IMR-90 (cell line): ENCODE data around the gene TENT5C. TPM values are rescaled to one million over a fixed set of nuclear protein-coding genes. Genes with fewer than 3 reads are reported as not detected.

Source experiments
- ATAC-seq: fragments of 200-7000 bp; cut with Tn5 transposase; 2 replicates; pipeline ENCODE4 v1.9.1; 2020; ENCODE audit warnings: low read depth, mild to moderate bottlenecking, moderate library complexity
- BruUV-seq: library from RNA; stranded (reverse); fragments of 400-500 nt; replicated peaks from 2 replicates; lab custom pipeline; 2021; lab: Mats Ljungman, UMichigan
- CTCF ChIA-PET: fragments of 300-600 bp; formaldehyde crosslinking; extraction: SDS; loops from one replicate; lab custom pipeline; 2021; ENCODE audit warnings: antibody characterized with exemption; lab: Yijun Ruan, JAX
- POLR2A ChIA-PET: fragments of 300-600 bp; sonication (Branson Sonifier 250); formaldehyde crosslinking; loops from one replicate; lab custom pipeline; 2022; ENCODE audit warnings: antibody characterized with exemption; ENCODE audit not compliant: unreplicated experiment; lab: Charles Lee
- DNase-seq: peaks from one replicate; pipeline ENCODE4 v3.0.0; 2013
- H2AFZ ChIP-seq: replicated peaks from 2 replicates; pipeline ENCODE3; 2013; ENCODE audit warnings: low read length, mild to moderate bottlenecking; ENCODE audit not compliant: poor library complexity
- H2AK5ac ChIP-seq: 2 replicates; pipeline ENCODE4 v1.6.1; 2013; ENCODE audit warnings: low read depth, low read length, inconsistent platforms
- H2AK9ac ChIP-seq: replicated peaks from 2 replicates; pipeline ENCODE3; 2013; ENCODE audit warnings: mild to moderate bottlenecking, low read depth, low read length, moderate library complexity; ENCODE audit not compliant: poor library complexity
- H2BK120ac ChIP-seq: 2 replicates; pipeline ENCODE4 v1.6.1; 2013; ENCODE audit warnings: low read depth, low read length, inconsistent platforms
- H2BK15ac ChIP-seq: 3 replicates; pipeline ENCODE4 v1.6.1; 2013; ENCODE audit warnings: low read depth, low read length, inconsistent platforms
- H2BK20ac ChIP-seq: 2 replicates; pipeline ENCODE4 v1.6.1; 2013; ENCODE audit warnings: low read depth, mild to moderate bottlenecking, inconsistent platforms, low read length, moderate library complexity
- H2BK5ac ChIP-seq: 2 replicates; pipeline ENCODE4 v1.6.1; 2013; ENCODE audit warnings: mild to moderate bottlenecking, low read depth, low read length, inconsistent platforms; ENCODE audit not compliant: poor library complexity, severe bottlenecking
- H3K14ac ChIP-seq: replicated peaks from 2 replicates; pipeline ENCODE4 v1.6.1; 2013; ENCODE audit warnings: low read depth, low read length, inconsistent platforms
- H3K18ac ChIP-seq: 2 replicates; pipeline ENCODE4 v1.6.1; 2013; ENCODE audit warnings: low read depth, low read length, control low read depth
- H3K23ac ChIP-seq: 2 replicates; pipeline ENCODE4 v1.6.1; 2013; ENCODE audit warnings: low read depth, low read length, inconsistent platforms
- H3K27ac ChIP-seq: 2 replicates; pipeline ENCODE4 v1.5.1; 2013; ENCODE audit warnings: mild to moderate bottlenecking, control low read depth, low read length; ENCODE audit not compliant: insufficient read depth
- H3K27me3 ChIP-seq: 2 replicates; pipeline ENCODE4 v1.6.1; 2013; ENCODE audit warnings: low read length; ENCODE audit not compliant: control insufficient read depth, insufficient read depth
- H3K36me3 ChIP-seq: 2 replicates; pipeline ENCODE4 v1.6.1; 2013; ENCODE audit warnings: low read length, mixed read lengths; ENCODE audit not compliant: control insufficient read depth, insufficient read depth
- H3K4ac ChIP-seq: 2 replicates; pipeline ENCODE4 v1.6.1; 2013; ENCODE audit warnings: low read depth, low read length, inconsistent platforms
- H3K4me1 ChIP-seq: 2 replicates; pipeline ENCODE4 v1.6.1; 2013; ENCODE audit warnings: low read length, mixed read lengths; ENCODE audit not compliant: control insufficient read depth, insufficient read depth
- H3K4me2 ChIP-seq: 2 replicates; pipeline ENCODE4 v1.6.1; 2013; ENCODE audit warnings: low read depth, mild to moderate bottlenecking, control low read depth, low read length, moderate library complexity
- H3K4me3 ChIP-seq: 2 replicates; pipeline ENCODE4 v1.5.1; 2013; ENCODE audit warnings: low read depth, mild to moderate bottlenecking, control low read depth, low read length, moderate library complexity; ENCODE audit not compliant: insufficient read depth
- H3K56ac ChIP-seq: 2 replicates; pipeline ENCODE4 v1.6.1; 2013; ENCODE audit warnings: low read length, inconsistent platforms; ENCODE audit not compliant: insufficient read depth; ENCODE audit errors: extremely low read depth
- H3K79me1 ChIP-seq, 2 experiments: 2 replicates each; pipeline ENCODE4 v1.6.1; 2013; ENCODE audit warnings: low read length in 2 of 2, inconsistent platforms in 1 of 2, low read depth in 1 of 2
- H3K9ac ChIP-seq: 2 replicates; pipeline ENCODE4 v1.6.1; 2013; ENCODE audit warnings: low read depth, low read length, control low read depth
- H3K9me1 ChIP-seq: 2 replicates; pipeline ENCODE4 v1.6.1; 2013; ENCODE audit warnings: low read length, inconsistent platforms; ENCODE audit not compliant: insufficient read depth
- H3K9me3 ChIP-seq: 2 replicates; pipeline ENCODE4 v1.6.1; 2013; ENCODE audit warnings: low read length; ENCODE audit not compliant: control insufficient read depth, insufficient read depth
- H4K20me1 ChIP-seq: 2 replicates; pipeline ENCODE4 v1.6.1; 2013; ENCODE audit warnings: low read length, inconsistent platforms; ENCODE audit not compliant: insufficient read depth
- H4K5ac ChIP-seq: 2 replicates; pipeline ENCODE4 v1.6.1; 2013; ENCODE audit warnings: mild to moderate bottlenecking, low read depth, low read length, control low read depth
- H4K8ac ChIP-seq, 2 experiments: 2 replicates each; pipeline ENCODE4 v1.6.1; 2013; ENCODE audit warnings: low read depth in 2 of 2, low read length in 2 of 2, control low read depth in 1 of 2, inconsistent platforms in 1 of 2
- H4K91ac ChIP-seq: 2 replicates; pipeline ENCODE4 v1.6.1; 2013; ENCODE audit warnings: low read depth, low read length, inconsistent platforms; ENCODE audit not compliant: insufficient read depth
- BHLHE40 ChIP-seq: fragments of 150-350 bp; IDR thresholded peaks from 2 replicates; pipeline ENCODE4 v1.6.1; 2016; ENCODE audit warnings: mild to moderate bottlenecking, low read depth, low read length
- CEBPB ChIP-seq: IDR thresholded peaks from 2 replicates; pipeline ENCODE4 v1.6.1; 2012; ENCODE audit warnings: low read depth, low read length, improper control_type of control experiment
- CHD1 ChIP-seq: IDR thresholded peaks from 2 replicates; pipeline ENCODE4 v1.6.1; 2012; ENCODE audit warnings: low read depth, low read length, improper control_type of control experiment
- ELK1 ChIP-seq: fragments of 150-350 bp; IDR thresholded peaks from 2 replicates; pipeline ENCODE4 v1.6.1; 2016; ENCODE audit warnings: low read depth, mild to moderate bottlenecking, low read length, moderate library complexity, borderline replicate concordance
- FOS ChIP-seq: fragments of 150-350 bp; IDR thresholded peaks from 2 replicates; pipeline ENCODE4 v1.6.1; 2016; ENCODE audit warnings: low read depth, low read length
- MAFK ChIP-seq: IDR thresholded peaks from 2 replicates; pipeline ENCODE4 v1.6.1; 2012; ENCODE audit warnings: low read depth, low read length, improper control_type of control experiment
- MAZ ChIP-seq: IDR thresholded peaks from 2 replicates; pipeline ENCODE4 v1.6.1; 2012; ENCODE audit warnings: low read depth, mild to moderate bottlenecking, low read length, improper control_type of control experiment, moderate library complexity, borderline replicate concordance
- MXI1 ChIP-seq: IDR thresholded peaks from 2 replicates; pipeline ENCODE4 v1.6.1; 2012; ENCODE audit warnings: low read depth, mild to moderate bottlenecking, low read length, moderate library complexity, borderline replicate concordance
- NFE2L2 ChIP-seq: fragments of 150-350 bp; IDR thresholded peaks from 2 replicates; pipeline ENCODE4 v1.6.1; 2016; ENCODE audit warnings: low read depth, mild to moderate bottlenecking, low read length
- POLR2A ChIP-seq: IDR thresholded peaks from 2 replicates; pipeline ENCODE4 v1.6.1; 2012; ENCODE audit warnings: mild to moderate bottlenecking, low read depth, low read length
- RAD21 ChIP-seq: IDR thresholded peaks from 2 replicates; pipeline ENCODE4 v1.6.1; 2012; ENCODE audit warnings: low read length, improper control_type of control experiment
- RCOR1 ChIP-seq: IDR thresholded peaks from 2 replicates; pipeline ENCODE4 v1.6.1; 2012; ENCODE audit warnings: mild to moderate bottlenecking, low read length, improper control_type of control experiment; ENCODE audit not compliant: insufficient replicate concordance
- RFX5 ChIP-seq: IDR thresholded peaks from 2 replicates; pipeline ENCODE4 v1.8.0; 2012; ENCODE audit warnings: low read depth, mild to moderate bottlenecking, low read length, moderate library complexity
- SMC3 ChIP-seq: fragments of 150-350 bp; IDR thresholded peaks from 2 replicates; pipeline ENCODE4 v1.6.1; 2016; ENCODE audit warnings: low read depth, mild to moderate bottlenecking, antibody characterized with exemption, low read length, moderate library complexity
- USF2 ChIP-seq: fragments of 150-350 bp; IDR thresholded peaks from 2 replicates; pipeline ENCODE4 v1.6.1; 2017; ENCODE audit warnings: mild to moderate bottlenecking, antibody characterized with exemption, low read length, low read depth
- WGBS, 2 experiments: methylation state at CpG; one replicate each; pipeline versions ENCODE4 v1.1.5 to v1.1.7; 2013; ENCODE audit warnings: missing lambda C conversion rate in 2 of 2; ENCODE audit not compliant: insufficient read length in 1 of 2; ENCODE audit errors: extremely low coverage in 2 of 2; 5-methylcytosine and 5-hydroxymethylcytosine counted together
- dilution Hi-C: fragments of 300-500 bp; cut with HindIII; formaldehyde crosslinking; loops from one replicate; pipeline ENCODE4 v1.14.3; 2018; ENCODE audit warnings: low sequenced_read_pairs; ENCODE audit not compliant: unreplicated experiment
- in situ Hi-C: fragments of 300-500 bp; cut with MboI; formaldehyde crosslinking; loops from 3 replicates; pipeline ENCODE4 v1.14.3; 2019; ENCODE audit warnings: low sequenced_read_pairs, inconsistent platforms, mixed read lengths
- intact Hi-C: fragments of 100-400 bp; cut with micrococcal nuclease; formaldehyde crosslinking; loops from 2 replicates; pipeline ENCODE4 v1.10.0; 2022
- polyA plus RNA-seq, 3 experiments: library from polyadenylated mRNA; depleted of rRNA; stranded (reverse); fragments of >200 nt; gene quantifications; 2 replicates each; pipeline ENCODE4 v1.2.3, GENCODE V29; 2012; ENCODE audit warnings: low replicate concordance in 1 of 3
- total RNA-seq: library from RNA; depleted of rRNA; stranded (reverse); fragments of >200 nt; gene quantifications from 2 replicates; pipeline ENCODE4 v1.2.3, GENCODE V29; 2012

TENT5C gene
- total and polyA plus RNA-seq, 2 of the 4 experiments (the other 2 are of a cell fraction): 1.5 to 4.1 TPM

- TF ChIP-seq RAD21: no peak
Measured at GRCh38 chr1:117562581-117563491, 43.0 kb upstream of the TENT5C start (continued).

GRCh38 chr1:117563492-117563875 lies 42.4 kb upstream of the TENT5C start:
- no peak overlapping the region for H2AK5ac ChIP-seq
- dilution Hi-C loops: no loop called here
- H3K56ac ChIP-seq: no peak overlapping the region
- H2AK9ac ChIP-seq: no peak overlapping the region
- H3K14ac ChIP-seq: no peak overlapping the region
- H2AFZ ChIP-seq: no peak overlapping the region
- H3K4me3 ChIP-seq: no peak overlapping the region
- H3K4me1 ChIP-seq: no peaks in the 10 kb centered on the region
- no peak overlapping the region for H4K91ac ChIP-seq
- H3K27me3 ChIP-seq: peaks cover 17% of the 10 kb centered on the region
- no peaks in the 10 kb centered on the region for H3K79me1 ChIP-seq
- peaks cover 2% of the 10 kb centered on the region for H3K9me3 ChIP-seq
- H2BK15ac ChIP-seq: no peak overlapping the region
- H3K9me1 ChIP-seq: no peaks in the 10 kb centered on the region
- no peak overlapping the region for H2BK20ac ChIP-seq
- 84% methylated on average over 2 of the region's 4 CpGs; no CpG with 5 or more reads in 1 of the 2 experiments for WGBS, 2 experiments
- in situ Hi-C loops: no loop called here
- DNase-seq (no peak), ATAC-seq (no peak)
- no peak overlapping the region for H3K4ac ChIP-seq
- no peak overlapping the region for H3K9ac ChIP-seq
- POLR2A ChIA-PET: no interaction called here
- H3K36me3 ChIP-seq: no peaks in the 10 kb centered on the region
- no peak overlapping the region for H3K18ac ChIP-seq
- H3K27ac ChIP-seq: no peak overlapping the region
- no peak overlapping the region for H3K4me2 ChIP-seq
- BruUV-seq: no TSS peak
- H4K5ac ChIP-seq: no peak overlapping the region
- H2BK5ac ChIP-seq: no peak overlapping the region
- H4K8ac ChIP-seq: no peak overlapping the region
- H4K20me1 ChIP-seq: no peaks in the 10 kb centered on the region
- intact Hi-C loops: no loop called here
- no peak overlapping the region for H2BK120ac ChIP-seq
- CTCF ChIA-PET: no interaction called here
- H3K23ac ChIP-seq: no peak overlapping the region
- no peak for TF ChIP-seq MAFK
- no peak for TF ChIP-seq NFE2L2
- TF ChIP-seq SMC3: no peak
- no peak for TF ChIP-seq RFX5
- TF ChIP-seq RCOR1: no peak
- no peak for TF ChIP-seq RAD21
- no peak for TF ChIP-seq MXI1
- no peak for TF ChIP-seq FOS
- TF ChIP-seq USF2: no peak
- no peak for TF ChIP-seq CHD1
- no peak for TF ChIP-seq BHLHE40
- no peak for TF ChIP-seq MAZ
- no peak for TF ChIP-seq CEBPB
- TF ChIP-seq POLR2A: no peak
- no peak for TF ChIP-seq ELK1
